Astrocyte of the spinal cord (primary cell): ENCODE measurements around the gene NAT14.
A peak's percentile ranks its signal among the peaks of the same experiment; 100 is the strongest.

Source experiments
- DNase-seq: peaks from one replicate; pipeline ENCODE4 v3.0.0; 2011; ENCODE audit warnings: low read depth, low spot score
- H3K4me3 ChIP-seq: 2 replicates; pipeline ENCODE4 v1.5.1; 2011; ENCODE audit warnings: low read depth, mild to moderate bottlenecking, low read length, moderate library complexity
- CTCF ChIP-seq: IDR thresholded peaks from 2 replicates; pipeline ENCODE4 v1.5.1; 2012; ENCODE audit warnings: low read depth, mild to moderate bottlenecking, low read length, inconsistent platforms
- in situ Hi-C: cut with HindIII; loops from 2 replicates; pipeline ENCODE4 v1.10.0; 2017; ENCODE audit warnings: low sequenced_read_pairs

Gene NAT14

DNA sequence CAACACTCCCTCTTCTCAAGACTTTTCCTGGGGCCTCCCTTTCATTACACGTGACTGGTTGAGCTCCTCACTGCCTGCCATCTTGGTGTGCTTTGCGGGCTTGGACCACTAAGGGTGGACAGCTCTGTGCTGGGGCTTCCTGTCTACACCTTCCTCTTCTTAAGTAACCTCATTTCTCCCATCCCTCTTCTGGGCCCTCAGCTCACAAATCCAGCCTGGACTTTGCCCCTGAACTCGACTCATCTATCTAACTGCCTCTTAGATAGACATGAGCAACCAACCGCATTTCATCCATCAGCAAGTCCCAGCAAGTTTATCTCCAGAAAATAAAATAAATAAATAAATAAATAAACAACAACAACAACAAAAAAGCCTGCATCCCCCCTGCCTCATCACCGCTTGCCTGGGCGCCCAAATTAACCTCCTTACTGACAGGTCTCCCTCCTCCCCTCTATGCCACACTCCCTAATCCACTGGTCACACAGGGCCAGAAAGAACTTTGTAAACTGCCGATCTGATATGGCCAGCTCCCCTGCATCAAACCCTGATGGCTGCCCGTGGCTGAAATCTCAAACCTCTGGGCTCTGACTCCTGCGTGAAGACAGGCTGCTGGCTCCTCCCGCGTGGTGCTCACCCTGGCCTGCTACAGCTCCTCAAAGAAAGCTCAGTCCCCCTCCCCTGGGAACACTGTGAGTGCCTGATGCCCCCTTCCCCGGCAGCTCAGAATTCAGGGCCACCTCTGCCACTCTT is 31.3 kb upstream of the NAT14 start:
- DNase-seq = no peak
- in situ Hi-C loops = no loop called here
- no peak overlapping the region for H3K4me3 ChIP-seq
- TF ChIP-seq CTCF = no peak

DNA sequence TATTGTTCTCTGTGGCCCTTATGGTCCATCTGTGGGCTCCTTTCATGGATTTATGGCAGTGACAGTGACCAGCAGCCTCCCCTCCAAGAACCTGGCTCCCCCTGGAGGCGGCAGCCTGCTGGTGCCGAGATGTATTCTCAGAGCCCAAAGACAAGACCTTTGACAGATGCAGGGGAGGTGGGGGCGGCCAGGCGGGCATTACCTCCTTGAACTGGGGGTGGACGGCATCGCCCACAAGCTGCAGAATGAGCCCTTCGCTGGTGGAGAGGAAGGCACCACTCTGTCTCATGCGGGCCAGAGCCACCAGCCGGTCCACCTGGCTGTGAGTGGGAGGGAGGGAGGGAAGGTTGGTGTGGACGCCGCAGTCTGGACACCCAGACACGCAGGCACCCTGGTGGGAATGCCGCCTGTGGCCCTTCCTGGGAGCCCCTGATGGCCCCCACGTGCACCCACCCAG is 30.2 kb upstream of the NAT14 start:
- no peak for DNase-seq
- no peak overlapping the region for H3K4me3 ChIP-seq
- TF ChIP-seq CTCF = peak; percentile 87
- in situ Hi-C loops = no loop called here

- TF ChIP-seq CTCF = no peak
- no peak for DNase-seq
- H3K4me3 ChIP-seq = no peak overlapping the region
- in situ Hi-C loops = no loop called here
Measured at GRCh38 chr19:55455576-55456235, 29.3 kb upstream of the NAT14 start.

GRCh38 chr19:55456347-55456746 is 28.6 kb upstream of the NAT14 start:
- TF ChIP-seq CTCF = no peak
- DNase-seq = no peak
- in situ Hi-C loops = no loop called here
- H3K4me3 ChIP-seq = no peak overlapping the region

GRCh38 chr19:55457683-55458457 is 27.1 kb upstream of the NAT14 start:
- no peak for TF ChIP-seq CTCF
- in situ Hi-C loops = no loop called here
- no peak overlapping the region for H3K4me3 ChIP-seq
- DNase-seq = no peak

DNA sequence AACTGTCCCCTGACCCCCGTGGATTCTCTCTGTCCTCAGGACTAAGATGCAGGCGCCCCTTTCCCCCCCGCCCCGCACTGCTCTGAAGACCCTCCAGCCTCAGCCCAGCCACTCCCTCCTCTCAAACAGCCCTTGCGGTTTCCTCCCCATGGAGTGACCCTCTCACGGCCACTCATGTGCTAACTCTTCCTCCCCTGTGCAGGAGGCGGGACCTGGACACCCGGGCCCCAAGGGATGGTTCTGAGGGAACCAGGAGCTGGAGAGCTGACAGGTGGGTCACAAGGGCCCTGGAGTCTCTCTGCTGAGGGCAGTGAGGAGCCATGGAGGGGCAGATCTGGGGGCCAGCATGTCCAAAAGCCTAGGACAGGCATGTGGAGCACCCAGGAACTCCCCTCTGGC is 25.4 kb upstream of the NAT14 start:
- in situ Hi-C loops = no loop called here

More for the DNA sequence above, 25.4 kb upstream of the NAT14 start:
- no peak for TF ChIP-seq CTCF
- no peak overlapping the region for H3K4me3 ChIP-seq
- no peak for DNase-seq
